Fibroblast of pulmonary artery (primary cell): ENCODE results near the gene ITPR3.
A peak's percentile ranks its signal among the peaks of the same experiment; 100 is the strongest.
"Not testable (repeated sequence)": the region's sequence is repeated elsewhere in the genome, so short reads cannot be mapped to it uniquely, and the experiment has no call there.

Experiments used
- DNase-seq: peaks from one replicate; pipeline ENCODE4 v3.0.0-alpha.2; 2010; ENCODE audit warnings: low read depth
- H3K4me3 ChIP-seq: replicated peaks from 2 replicates; pipeline ENCODE4 v1.5.1; 2011; ENCODE audit warnings: low read depth, mild to moderate bottlenecking, control low read depth, low read length, moderate library complexity
- CTCF ChIP-seq: IDR thresholded peaks from 2 replicates; pipeline ENCODE4 v1.5.1; 2011; ENCODE audit warnings: mild to moderate bottlenecking, control low read depth, low read length, inconsistent platforms; ENCODE audit errors: missing control alignments

ITPR3 gene

GRCh38 chr6:33622456-33623431 lies 1.6 kb downstream of the ITPR3 start:
- peak; percentile 30 for DNase-seq
- no peak for TF ChIP-seq CTCF
- peak overlapping the region; percentile 63 for H3K4me3 ChIP-seq

GRCh38 chr6:33623895-33624381 lies 2.8 kb downstream of the ITPR3 start:
- DNase-seq, result no peak
- no peak overlapping the region for H3K4me3 ChIP-seq

GRCh38 chr6:33624856-33625255 lies 3.7 kb downstream of the ITPR3 start:
- DNase-seq, result no peak
- H3K4me3 ChIP-seq, result no peak overlapping the region
- no peak for TF ChIP-seq CTCF

More at GRCh38 chr6:33623895-33624381, 2.8 kb downstream of the ITPR3 start:
- no peak for TF ChIP-seq CTCF

- DNase-seq, result no peak
- H3K4me3 ChIP-seq, result no peak overlapping the region
- no peak for TF ChIP-seq CTCF
These were observed 6.8 kb downstream of the ITPR3 start for GRCh38 chr6:33627876-33628275.

GRCh38 chr6:33628401-33628964 lies 7.4 kb downstream of the ITPR3 start:
- DNase-seq, result no peak
- no peak overlapping the region for H3K4me3 ChIP-seq
- TF ChIP-seq CTCF, result no peak

- no peak for DNase-seq
- no peak for TF ChIP-seq CTCF
- H3K4me3 ChIP-seq, result no peak overlapping the region
These were observed 8.9 kb downstream of the ITPR3 start for GRCh38 chr6:33630014-33630413.

- not testable (repeated sequence) for H3K4me3 ChIP-seq
These were observed 10.4 kb downstream of the ITPR3 start for GRCh38 chr6:33631521-33631920.

More at GRCh38 chr6:33631521-33631920, 10.4 kb downstream of the ITPR3 start:
- not testable (repeated sequence) for DNase-seq
